HepG2 (cell line): Measurements from ENCODE around the gene RABL6. TPM values are rescaled to one million over a fixed set of nuclear protein-coding genes. Genes with fewer than 3 reads are reported as not detected.

Experiments used
- ETV5 ChIP-seq: IDR thresholded peaks from 2 replicates; pipeline ENCODE4 v1.6.1; 2018; ENCODE audit warnings: missing biosample characterization, missing genetic modification reagents, inconsistent platforms, borderline replicate concordance
- KLF13 ChIP-seq: sonication (generic); formaldehyde crosslinking; IDR thresholded peaks from 2 replicates; pipeline ENCODE4 v1.4.0; 2020; ENCODE audit warnings: mild to moderate bottlenecking, missing genetic modification reagents
- MTF1 ChIP-seq: sonication (generic); formaldehyde crosslinking; IDR thresholded peaks from 2 replicates; pipeline ENCODE4 v1.5.0; 2020; ENCODE audit warnings: missing genetic modification reagents
- NFE2L2 ChIP-seq: fragments of 150-350 bp; IDR thresholded peaks from 2 replicates; pipeline ENCODE4 v1.6.1; 2014; ENCODE audit warnings: low read length
- POLR2G ChIP-seq: fragments of 200-400 bp; formaldehyde crosslinking; IDR thresholded peaks from 2 replicates; pipeline ENCODE4 v1.6.1; 2018; ENCODE audit warnings: mild to moderate bottlenecking, low read depth, low read length, moderate library complexity
- SAFB2 ChIP-seq: sonication (generic); formaldehyde crosslinking; IDR thresholded peaks from 2 replicates; pipeline ENCODE4 v1.5.1; 2020; ENCODE audit warnings: missing genetic modification reagents, low read depth, mild to moderate bottlenecking, borderline replicate concordance
- STAT5B ChIP-seq: sonication (generic); formaldehyde crosslinking; IDR thresholded peaks from 2 replicates; pipeline ENCODE4 v1.4.0; 2020; ENCODE audit warnings: missing genetic modification reagents
- ZNF260 ChIP-seq: sonication (generic); formaldehyde crosslinking; IDR thresholded peaks from 2 replicates; pipeline ENCODE4 v1.4.0; 2020; ENCODE audit warnings: missing genetic modification reagents, low read depth, mild to moderate bottlenecking, borderline replicate concordance
- ZNF44 ChIP-seq: sonication (generic); formaldehyde crosslinking; IDR thresholded peaks from 2 replicates; pipeline ENCODE4 v1.5.1; 2020; ENCODE audit warnings: mild to moderate bottlenecking, missing genetic modification reagents
- polyA plus RNA-seq, 8 experiments: library from polyadenylated mRNA; depleted of rRNA in 3 of 8; stranded (reverse) in 7 of 8; unstranded in 1 of 8; fragments of >200 nt; fragmentation: Illumina TruSeq in 4 of 8; extraction: Trizol in 4 of 8; gene quantifications; 2 replicates each; pipeline versions ENCODE4 v1.2.1 to v1.2.3, GENCODE V29; 2011 to 2016; ENCODE audit warnings: low read depth in 4 of 8, missing spikeins in 1 of 8, mixed read lengths in 1 of 8; ENCODE audit not compliant: insufficient read depth in 1 of 8
- total RNA-seq, 5 experiments: library from RNA; depleted of rRNA; stranded (reverse); fragments of >200 nt; fragmentation: Illumina TruSeq; extraction: Trizol; gene quantifications; 2 replicates each; pipeline ENCODE4 v1.2.3, GENCODE V29; 2016; ENCODE audit warnings: low read depth in 1 of 5
- TF ChIP-seq, protein P1 (sequence below): fragments of 450-650 bp; IDR thresholded peaks from 2 replicates; pipeline ENCODE4 v1.6.1; 2016
- TF ChIP-seq, protein P2 (sequence below), 2 experiments: fragments of 450-650 bp in 1 of 2; sonication (generic) in 1 of 2; formaldehyde crosslinking in 1 of 2; IDR thresholded peaks; 2 replicates each; pipeline versions ENCODE4 v1.6.1 to v1.8.0; 2016 to 2022; ENCODE audit warnings: antibody characterized with exemption in 1 of 2, mild to moderate bottlenecking in 1 of 2, missing genetic modification reagents in 1 of 2
- TF ChIP-seq, protein P3 (sequence below): sonication (generic); formaldehyde crosslinking; IDR thresholded peaks from 2 replicates; pipeline ENCODE4 v1.5.1; 2020; ENCODE audit warnings: mild to moderate bottlenecking, missing genetic modification reagents, moderate library complexity
- TF ChIP-seq, protein P4 (sequence below): IDR thresholded peaks from 2 replicates; pipeline ENCODE4 v1.4.0; 2020; ENCODE audit warnings: mild to moderate bottlenecking, missing genetic modification reagents

The RABL6 gene
- total and polyA plus RNA-seq, 2 of the 13 experiments (the other 11 are each of a cell fraction or from before 2014, with no cell fraction given) = 81.5 to 125 TPM

DNA sequence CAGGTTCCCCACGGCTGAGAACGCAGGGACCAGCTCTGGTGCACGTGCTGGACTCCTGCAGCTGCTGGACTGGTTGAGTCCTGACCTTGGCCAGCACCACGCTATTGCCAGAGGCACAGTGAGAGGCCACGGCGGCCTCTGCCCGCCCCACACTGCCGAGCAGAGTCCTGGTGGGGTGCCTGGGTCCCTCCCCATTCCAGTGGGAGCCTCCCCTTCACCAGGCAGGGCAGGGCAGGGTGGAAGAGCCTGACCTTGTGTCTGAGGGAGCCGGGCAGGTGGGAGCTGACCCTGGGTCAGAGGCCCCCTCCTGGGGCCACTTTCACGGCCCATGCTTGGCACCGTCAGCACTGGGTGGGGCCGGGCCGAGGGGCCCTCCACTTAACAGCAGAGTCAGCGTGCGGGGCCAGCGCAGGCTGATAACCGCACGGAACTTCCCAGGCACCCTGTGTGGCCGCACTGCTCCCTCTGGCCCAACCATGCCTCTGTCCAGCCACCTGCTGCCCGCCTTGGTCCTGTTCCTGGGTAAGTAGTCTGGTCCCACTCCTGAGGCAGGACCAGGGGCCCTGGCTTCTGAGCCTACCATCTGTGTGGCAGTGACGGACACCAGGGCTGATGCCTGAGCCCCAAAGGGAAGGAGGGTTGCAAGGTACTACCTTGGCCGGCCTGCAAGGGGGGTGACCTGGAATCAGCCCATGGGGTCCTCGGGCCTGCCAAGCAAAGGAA is 44.4 kb downstream of the RABL6 start, which contains the start of gene MAMDC4 (continued):
- TF ChIP-seq, protein P1, sequence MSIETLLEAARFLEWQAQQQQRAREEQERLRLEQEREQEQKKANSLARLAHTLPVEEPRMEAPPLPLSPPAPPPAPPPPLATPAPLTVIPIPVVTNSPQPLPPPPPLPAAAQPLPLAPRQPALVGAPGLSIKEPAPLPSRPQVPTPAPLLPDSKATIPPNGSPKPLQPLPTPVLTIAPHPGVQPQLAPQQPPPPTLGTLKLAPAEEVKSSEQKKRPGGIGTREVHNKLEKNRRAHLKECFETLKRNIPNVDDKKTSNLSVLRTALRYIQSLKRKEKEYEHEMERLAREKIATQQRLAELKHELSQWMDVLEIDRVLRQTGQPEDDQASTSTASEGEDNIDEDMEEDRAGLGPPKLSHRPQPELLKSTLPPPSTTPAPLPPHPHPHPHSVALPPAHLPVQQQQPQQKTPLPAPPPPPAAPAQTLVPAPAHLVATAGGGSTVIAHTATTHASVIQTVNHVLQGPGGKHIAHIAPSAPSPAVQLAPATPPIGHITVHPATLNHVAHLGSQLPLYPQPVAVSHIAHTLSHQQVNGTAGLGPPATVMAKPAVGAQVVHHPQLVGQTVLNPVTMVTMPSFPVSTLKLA = no peak
- TF ChIP-seq ETV5 (CRISPR knock-in tag) (no peak), MTF1 (CRISPR knock-in tag) (no peak), NFE2L2 (no peak), SAFB2 (CRISPR knock-in tag) (no peak), STAT5B (CRISPR knock-in tag) (no peak), POLR2G (peak; percentile 17), ZNF260 (CRISPR knock-in tag) (no peak), ZNF44 (CRISPR knock-in tag) (no peak), KLF13 (CRISPR knock-in tag) (no peak)
- TF ChIP-seq, protein P2, sequence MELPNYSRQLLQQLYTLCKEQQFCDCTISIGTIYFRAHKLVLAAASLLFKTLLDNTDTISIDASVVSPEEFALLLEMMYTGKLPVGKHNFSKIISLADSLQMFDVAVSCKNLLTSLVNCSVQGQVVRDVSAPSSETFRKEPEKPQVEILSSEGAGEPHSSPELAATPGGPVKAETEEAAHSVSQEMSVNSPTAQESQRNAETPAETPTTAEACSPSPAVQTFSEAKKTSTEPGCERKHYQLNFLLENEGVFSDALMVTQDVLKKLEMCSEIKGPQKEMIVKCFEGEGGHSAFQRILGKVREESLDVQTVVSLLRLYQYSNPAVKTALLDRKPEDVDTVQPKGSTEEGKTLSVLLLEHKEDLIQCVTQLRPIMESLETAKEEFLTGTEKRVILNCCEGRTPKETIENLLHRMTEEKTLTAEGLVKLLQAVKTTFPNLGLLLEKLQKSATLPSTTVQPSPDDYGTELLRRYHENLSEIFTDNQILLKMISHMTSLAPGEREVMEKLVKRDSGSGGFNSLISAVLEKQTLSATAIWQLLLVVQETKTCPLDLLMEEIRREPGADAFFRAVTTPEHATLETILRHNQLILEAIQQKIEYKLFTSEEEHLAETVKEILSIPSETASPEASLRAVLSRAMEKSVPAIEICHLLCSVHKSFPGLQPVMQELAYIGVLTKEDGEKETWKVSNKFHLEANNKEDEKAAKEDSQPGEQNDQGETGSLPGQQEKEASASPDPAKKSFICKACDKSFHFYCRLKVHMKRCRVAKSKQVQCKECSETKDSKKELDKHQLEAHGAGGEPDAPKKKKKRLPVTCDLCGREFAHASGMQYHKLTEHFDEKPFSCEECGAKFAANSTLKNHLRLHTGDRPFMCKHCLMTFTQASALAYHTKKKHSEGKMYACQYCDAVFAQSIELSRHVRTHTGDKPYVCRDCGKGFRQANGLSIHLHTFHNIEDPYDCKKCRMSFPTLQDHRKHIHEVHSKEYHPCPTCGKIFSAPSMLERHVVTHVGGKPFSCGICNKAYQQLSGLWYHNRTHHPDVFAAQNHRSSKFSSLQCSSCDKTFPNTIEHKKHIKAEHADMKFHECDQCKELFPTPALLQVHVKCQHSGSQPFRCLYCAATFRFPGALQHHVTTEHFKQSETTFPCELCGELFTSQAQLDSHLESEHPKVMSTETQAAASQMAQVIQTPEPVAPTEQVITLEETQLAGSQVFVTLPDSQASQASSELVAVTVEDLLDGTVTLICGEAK (IDR thresholded peaks at IDR 0.05) = no peak
- TF ChIP-seq, protein P2 (CRISPR knock-in tag; IDR thresholded peaks at IDR 0.05) = no peak
- TF ChIP-seq, protein P3, sequence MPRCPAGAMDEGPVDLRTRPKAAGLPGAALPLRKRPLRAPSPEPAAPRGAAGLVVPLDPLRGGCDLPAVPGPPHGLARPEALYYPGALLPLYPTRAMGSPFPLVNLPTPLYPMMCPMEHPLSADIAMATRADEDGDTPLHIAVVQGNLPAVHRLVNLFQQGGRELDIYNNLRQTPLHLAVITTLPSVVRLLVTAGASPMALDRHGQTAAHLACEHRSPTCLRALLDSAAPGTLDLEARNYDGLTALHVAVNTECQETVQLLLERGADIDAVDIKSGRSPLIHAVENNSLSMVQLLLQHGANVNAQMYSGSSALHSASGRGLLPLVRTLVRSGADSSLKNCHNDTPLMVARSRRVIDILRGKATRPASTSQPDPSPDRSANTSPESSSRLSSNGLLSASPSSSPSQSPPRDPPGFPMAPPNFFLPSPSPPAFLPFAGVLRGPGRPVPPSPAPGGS (CRISPR knock-in tag) = no peak
- TF ChIP-seq, protein P4, sequence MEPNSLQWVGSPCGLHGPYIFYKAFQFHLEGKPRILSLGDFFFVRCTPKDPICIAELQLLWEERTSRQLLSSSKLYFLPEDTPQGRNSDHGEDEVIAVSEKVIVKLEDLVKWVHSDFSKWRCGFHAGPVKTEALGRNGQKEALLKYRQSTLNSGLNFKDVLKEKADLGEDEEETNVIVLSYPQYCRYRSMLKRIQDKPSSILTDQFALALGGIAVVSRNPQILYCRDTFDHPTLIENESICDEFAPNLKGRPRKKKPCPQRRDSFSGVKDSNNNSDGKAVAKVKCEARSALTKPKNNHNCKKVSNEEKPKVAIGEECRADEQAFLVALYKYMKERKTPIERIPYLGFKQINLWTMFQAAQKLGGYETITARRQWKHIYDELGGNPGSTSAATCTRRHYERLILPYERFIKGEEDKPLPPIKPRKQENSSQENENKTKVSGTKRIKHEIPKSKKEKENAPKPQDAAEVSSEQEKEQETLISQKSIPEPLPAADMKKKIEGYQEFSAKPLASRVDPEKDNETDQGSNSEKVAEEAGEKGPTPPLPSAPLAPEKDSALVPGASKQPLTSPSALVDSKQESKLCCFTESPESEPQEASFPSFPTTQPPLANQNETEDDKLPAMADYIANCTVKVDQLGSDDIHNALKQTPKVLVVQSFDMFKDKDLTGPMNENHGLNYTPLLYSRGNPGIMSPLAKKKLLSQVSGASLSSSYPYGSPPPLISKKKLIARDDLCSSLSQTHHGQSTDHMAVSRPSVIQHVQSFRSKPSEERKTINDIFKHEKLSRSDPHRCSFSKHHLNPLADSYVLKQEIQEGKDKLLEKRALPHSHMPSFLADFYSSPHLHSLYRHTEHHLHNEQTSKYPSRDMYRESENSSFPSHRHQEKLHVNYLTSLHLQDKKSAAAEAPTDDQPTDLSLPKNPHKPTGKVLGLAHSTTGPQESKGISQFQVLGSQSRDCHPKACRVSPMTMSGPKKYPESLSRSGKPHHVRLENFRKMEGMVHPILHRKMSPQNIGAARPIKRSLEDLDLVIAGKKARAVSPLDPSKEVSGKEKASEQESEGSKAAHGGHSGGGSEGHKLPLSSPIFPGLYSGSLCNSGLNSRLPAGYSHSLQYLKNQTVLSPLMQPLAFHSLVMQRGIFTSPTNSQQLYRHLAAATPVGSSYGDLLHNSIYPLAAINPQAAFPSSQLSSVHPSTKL (CRISPR knock-in tag) = no peak
